ENCODE measurements around the gene MRPL17.

Gene MRPL17

DNA sequence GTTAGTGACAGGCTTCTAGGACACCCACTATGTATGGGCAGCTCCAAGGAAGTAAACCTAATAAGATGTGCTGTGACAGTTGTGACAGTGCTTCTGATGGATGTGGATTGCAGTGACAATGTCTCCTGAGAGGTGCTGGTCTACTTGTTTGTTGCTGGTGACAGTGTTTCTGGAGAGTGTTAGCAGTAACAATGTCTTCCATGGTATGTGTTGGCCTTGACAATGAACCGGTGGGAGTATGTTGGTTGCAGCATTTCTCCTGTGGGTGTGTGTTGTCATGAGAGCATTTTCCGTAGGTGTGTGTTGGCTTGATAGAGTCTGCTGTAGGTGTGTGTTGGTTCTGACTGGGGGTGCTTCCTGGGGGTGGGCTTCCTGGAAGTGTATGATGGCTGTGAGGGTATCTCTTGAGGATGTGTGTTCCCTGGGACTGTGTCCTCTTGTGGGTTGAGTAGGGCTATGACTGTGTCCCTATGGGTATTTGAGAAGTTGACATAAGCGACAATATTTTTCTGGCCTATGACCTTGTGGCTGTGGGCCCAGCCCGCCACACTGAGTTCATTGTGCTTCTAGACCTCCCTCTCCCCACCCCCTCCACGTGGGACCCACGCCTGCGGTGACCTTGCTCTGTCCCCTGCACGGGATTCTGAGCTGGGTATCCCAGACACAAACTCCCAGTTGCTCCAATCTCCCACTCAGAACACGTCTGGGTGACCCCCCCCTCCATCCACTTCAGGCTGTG is 28.7 kb downstream of the MRPL17 start:
- DNase-seq (ENCODE audit: low read depth) = no peak

DNA sequence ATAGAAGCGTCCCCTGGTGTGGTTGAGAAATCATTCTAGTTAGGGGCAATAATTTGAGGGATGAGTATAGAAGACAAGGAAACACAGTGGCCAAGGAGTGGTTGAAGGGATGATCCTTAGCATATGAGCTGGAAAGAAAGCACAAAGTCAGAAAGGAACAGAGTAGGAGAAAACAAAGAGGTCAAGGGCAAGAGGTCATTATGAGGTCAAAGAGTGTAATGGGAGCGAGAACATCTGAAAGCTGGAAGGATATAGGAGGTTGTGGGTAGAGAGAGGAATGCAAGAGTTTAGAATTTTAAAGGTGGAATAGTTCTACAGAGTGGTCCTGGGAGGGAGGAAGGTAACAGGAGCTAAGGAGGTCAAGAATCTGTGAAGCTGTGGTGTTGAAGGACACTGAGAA is 29.5 kb downstream of the MRPL17 start:
- no peak for DNase-seq (ENCODE audit: low read depth)

DNA sequence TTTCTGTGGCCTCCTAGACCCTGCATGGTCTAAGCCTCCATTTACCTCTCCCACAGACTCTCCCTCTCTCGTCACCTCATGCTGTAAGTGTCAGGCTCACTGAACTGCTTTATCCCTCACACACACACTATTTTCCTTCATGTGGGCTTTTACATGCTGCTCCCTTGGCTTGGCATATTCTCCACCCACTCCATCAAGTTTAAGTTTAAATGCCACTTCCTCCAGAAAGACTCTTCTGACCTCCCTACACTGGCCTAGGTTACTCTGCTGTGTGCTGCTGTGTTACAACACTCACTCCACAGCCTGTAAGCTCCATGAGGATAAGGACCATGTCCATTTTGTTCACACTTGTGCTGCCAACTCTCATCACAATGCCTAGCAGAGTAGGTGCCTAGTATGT is 30.0 kb downstream of the MRPL17 start:
- DNase-seq (ENCODE audit: low read depth) = no peak

DNA sequence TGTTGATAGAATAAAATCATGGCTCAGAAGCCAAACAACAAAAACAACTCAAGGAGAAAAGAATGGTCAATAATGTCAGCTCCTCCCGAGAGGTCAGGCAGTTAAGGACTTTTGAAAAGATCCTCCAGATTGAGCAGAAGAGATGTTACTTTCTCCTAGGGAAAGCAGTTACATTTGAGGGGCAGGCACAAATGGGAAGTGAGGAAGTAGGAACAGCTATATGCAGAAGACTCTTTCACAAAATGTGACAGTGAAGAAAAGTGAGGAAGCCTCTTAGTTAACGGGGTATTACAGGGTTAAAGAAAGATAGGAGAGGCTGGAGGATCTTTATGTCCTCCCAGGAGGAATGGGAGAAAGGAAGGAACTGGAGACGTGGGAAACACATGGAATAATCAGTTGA is 31.0 kb downstream of the MRPL17 start:
- no peak for DNase-seq (ENCODE audit: low read depth)

DNA sequence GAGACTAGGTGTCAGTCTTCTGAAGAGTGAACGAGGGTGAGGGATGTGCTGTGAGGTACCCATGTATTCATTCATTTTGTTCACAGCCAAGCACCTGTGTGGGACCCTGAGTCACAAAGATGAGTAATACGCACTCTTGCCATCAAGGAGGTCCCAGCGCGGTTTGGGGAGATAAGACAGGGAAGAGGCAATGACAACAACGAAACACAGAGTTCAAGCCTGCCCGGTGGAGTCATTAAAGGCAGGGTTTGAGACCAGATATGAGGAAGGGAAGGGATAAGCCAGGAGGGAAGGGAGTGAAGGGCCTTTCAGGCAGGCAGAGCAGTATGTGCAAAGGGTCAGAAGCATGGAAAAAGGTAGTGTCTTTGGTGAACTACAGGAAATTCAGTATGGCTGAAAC is 32.2 kb downstream of the MRPL17 start:
- no peak for DNase-seq (ENCODE audit: low read depth)

DNA sequence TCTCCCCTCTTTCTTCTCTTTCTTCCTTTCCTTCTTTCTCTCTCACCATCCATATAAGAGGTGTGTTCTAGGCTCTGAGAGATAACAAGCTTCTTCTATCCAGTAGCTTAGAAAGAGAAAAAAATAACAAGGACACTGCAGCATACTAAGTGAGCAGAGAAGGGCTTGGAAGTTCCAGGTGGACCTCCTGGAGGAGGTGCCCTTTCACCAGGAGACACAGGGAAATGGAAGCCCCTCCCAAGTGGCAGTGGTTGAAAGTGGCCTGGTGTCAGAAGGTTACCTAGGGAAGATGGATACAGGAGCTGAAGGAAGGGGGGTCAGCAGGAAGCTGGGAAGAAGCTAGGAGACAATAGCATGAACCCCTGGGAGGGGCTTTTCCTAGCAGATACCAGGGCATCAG is 33.0 kb downstream of the MRPL17 start:
- no peak for DNase-seq (ENCODE audit: low read depth)

DNA sequence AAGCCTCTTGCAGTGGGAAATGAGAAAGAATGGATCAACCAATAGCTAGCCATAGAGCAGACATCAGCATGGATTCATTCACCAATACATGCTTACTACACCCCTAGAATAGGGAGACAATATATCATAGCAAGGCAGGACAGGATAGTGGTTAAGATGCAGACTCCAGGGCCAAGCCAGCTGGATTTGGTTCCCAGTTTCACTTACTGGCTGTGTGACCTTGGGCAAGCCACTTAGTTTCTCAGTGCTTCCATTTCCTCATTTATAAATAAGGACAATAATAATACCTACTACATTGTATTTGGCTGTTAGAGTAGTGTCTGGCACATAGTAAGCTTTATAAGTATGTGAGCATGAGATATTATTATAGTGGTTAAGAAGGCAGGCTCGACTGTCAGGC is 34.6 kb downstream of the MRPL17 start:
- DNase-seq (ENCODE audit: low read depth) = no peak

DNA sequence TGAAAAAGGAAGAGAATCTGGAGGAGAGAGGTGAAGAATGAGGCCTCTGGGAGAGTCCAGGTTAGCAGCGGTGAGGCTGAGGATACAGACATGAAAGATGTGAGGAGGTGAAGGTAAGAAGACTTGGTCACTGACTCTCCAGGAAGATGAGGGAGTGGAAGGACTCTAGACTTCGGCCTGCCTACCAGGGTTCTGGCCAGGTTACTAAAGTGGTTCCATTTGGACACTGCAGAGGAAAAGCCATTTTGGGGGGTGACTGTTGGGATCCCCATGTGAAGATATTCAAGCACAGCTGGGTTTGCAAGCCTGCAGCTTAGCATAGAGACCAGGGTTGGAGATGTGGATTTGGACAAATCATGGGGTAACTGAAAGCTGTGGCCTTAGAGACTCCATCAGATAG is 35.3 kb downstream of the MRPL17 start:
- no peak for DNase-seq (ENCODE audit: low read depth)

DNA sequence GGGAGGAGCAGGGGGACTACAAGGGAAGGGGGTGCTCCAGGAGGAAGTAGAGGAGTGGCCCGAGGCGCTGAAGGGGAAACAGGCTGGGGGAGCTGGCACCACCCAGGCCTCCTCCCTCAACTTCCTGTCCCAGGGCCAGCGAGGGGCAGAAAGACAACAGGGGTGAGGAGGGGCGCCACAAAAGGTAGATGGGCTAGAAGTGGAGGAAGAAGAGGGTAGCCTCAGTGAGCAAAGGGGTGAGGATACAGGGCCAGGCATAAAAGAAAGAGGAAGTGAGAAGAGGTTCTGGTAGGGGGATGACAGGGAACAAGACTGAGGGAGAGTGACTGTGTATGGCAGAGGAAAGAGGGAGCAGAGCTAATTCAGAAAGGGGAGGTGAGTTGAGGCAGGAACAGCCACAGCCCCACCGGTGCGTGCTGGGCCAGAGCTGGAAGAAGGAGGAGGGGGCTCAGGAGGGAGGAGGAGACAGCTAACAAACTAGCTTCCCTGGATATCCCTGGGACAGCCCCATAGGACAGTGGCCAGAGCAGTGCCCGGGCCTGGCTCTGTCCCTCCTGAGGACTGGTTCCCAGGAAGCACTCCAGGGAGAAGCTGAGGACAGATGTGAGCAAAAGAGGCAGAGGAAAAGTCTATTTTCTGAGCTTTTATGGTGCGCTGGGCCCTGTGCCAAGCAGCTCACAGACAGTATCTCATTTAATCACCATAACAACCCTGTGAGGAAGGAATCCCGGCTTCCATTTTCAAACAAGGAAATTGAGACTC is 36.0 kb downstream of the MRPL17 start:
- DNase-seq (ENCODE audit: low read depth) = no peak

DNA sequence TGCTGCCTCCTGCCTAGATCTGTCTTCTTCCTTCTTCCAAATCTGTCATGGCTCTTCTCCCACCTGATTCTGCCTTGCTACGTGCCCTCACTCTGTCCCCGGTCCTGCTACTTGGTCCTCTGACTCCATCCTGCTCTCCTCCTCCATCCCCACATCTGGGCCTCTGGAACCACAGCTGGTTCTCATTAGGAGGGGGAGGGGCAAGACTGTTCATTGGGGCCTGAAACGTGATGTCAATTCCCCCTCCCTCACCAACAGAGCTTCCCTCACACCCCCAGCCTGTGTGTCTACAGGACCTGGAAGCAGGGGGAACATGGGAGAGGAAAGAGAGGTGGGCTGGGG is 36.6 kb downstream of the MRPL17 start:
- DNase-seq (ENCODE audit: low read depth) = no peak

DNA sequence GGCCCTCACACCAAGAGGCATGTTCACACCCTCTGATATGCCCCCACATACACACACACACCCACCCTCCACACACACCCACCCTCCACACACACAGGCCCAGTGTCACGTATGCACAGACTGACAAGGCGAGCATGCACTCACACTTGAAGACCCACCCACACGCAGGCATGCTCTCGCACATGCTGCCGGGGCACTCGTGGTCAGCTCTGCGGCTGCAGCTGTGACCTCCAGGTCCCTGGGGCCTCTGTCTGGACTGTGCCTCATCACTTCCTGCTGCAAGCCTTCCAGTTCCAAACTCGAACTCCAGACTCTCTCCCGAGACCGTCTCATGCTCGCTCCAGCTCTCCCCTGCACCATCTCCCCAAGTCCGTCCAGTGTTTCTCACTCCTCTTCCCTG is 37.1 kb downstream of the MRPL17 start:
- DNase-seq (ENCODE audit: low read depth) = no peak

DNA sequence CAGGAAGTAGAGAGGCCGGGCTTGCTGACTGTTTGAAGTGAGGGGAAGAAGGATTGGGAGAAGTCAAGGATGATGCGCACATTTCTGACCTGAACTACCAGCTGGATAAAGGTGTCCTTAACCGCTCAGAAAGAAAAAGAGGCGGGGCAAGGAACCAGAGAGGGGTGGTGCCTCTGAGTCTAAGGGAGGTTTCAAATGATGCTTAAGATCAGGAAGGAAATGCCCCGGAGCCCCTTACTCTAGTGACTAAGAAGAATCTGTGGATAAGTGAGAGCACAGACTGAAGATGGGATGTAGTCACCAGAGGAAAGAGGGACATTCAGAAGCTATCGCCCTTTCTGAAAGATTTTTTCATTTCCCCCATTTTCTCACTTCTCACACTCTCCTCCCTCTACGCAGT is 40.2 kb downstream of the MRPL17 start:
- no peak for DNase-seq (ENCODE audit: low read depth)

DNA sequence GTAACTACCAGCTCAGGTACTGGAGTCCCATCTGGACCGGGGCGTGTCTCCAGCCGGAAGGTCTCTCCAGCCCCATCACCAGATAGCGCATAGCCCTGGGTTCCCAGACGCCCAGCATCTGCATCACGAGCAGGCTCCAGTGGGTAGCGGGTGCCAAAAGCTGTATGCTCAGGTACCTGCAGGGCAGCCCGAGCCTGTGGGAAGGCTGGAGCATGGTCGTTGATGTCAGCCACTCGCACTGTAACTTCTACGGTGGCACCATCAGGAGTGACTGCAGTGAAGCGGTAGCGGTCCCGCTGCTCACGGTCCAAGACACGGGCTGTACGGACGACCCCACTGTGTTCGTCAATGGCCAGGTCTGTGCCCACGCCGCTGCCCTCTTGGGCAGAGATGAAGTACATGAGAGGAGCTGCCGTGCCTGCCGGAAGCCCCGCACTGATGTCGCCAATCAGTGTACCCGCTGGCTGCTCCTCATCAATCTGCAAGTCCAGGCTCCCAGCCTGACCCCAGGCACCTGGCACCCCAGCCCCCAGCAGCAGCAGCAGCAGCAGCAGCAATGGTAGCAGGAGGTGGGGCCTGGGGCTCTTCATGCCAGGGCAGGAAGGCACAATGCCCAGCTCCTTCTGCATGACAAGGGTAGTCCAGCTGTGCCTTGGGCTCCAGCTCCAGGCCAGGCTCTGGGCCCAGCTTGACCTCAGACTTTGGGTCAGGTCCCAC is 42.0 kb downstream of the MRPL17 start:
- DNase-seq (ENCODE audit: low read depth) = no peak

DNA sequence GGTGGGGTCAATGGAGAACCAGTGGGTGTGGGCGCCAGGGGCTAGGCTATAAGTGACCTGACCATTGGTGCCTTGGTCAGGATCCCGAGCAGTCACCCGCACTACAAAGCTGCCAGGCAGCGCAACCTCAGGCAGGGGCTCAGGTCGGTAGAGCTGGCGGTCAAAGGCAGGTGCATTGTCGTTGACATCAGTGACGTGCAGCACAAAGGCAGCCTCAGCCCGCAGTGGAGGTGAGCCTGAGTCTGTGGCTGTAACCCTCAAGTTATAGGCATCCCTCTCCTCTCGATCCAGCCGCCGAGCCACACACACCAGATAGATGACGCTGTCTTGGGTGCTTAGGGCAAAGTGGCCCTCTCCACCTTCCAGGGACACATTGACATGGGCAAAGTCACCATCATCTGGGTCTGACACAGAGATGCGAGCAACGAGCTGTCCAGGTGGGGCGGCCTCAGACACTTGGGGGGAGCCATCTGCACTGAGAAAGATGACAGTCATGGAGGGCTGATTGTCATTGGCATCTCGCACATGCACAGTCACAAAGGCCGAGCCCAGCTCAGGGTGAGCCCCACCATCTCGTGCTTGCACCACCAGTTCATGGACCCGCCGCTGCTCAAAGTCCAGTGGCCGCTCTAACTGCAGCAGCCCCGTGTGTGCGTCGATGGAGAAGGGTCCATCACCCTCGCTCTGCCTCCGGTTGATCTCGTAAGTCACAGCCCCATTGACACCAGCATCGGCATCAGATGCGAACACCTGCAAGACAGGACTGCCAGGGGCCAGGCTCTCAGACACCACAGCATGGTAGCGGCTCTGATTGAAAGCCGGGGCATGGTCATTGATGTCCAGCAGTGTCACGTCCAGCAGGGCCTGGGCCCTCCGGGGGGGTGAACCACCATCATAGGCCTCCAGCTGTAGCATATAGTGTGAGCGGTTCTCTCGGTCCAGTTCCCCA is 42.8 kb downstream of the MRPL17 start:
- no peak for DNase-seq (ENCODE audit: low read depth)

DNA sequence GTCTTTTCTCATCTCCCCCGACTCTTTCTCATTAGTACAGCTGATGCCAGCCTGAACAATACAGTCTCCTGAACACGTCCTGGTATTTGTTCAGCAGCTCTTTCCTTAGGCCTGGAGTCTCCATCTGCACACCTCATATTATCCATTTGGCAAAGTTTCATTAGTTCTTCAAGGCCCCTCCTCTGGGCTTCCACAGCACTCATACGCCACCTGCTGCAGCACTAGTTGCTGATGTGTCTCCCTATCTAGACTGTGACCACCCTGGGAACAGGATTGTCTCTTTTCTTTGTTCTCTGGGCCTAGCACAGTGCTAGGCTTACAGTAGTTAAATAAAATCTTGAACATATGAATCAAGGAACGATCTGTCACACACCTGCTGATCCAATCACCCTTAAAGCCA is 44.7 kb downstream of the MRPL17 start:
- no peak for DNase-seq (ENCODE audit: low read depth)

DNA sequence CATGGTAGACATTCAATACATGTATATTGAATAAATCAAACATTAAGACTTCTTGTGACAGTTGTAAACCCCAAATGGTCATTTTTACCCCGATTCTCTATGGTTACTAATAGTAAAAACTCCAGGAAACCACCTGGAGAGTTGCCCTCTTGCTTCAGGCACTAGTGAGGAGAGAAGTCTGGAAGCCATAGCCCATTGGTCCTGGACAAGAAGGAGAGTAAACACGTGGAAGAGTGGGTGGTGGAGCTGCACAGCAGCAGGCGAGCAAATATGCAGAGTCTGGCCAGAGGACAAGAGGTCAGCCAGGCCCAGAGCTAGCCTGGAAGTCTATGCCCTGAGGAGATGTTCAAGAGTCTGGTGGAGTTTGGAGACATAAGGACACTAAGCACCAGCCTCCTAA is 45.3 kb downstream of the MRPL17 start:
- no peak for DNase-seq (ENCODE audit: low read depth)

DNA sequence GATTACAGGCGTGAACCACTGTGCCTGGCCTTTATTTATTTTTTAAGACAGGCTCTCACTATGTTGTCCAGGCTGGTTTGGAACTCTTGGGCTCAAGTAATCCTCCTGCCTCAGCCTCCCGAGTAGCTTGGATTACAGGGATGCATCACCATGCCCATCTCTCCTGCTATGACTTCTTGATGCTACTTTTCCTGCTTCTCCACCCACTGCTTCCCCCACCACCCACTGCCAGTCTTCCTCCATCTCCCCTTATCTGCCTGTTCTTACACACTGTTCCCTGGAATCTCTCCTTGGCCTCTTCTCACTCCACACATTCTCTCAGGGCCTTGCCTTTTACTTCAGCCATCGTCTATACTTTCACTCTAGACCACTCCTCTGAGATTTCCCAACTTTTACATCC is 46.7 kb downstream of the MRPL17 start:
- DNase-seq (ENCODE audit: low read depth) = no peak

DNA sequence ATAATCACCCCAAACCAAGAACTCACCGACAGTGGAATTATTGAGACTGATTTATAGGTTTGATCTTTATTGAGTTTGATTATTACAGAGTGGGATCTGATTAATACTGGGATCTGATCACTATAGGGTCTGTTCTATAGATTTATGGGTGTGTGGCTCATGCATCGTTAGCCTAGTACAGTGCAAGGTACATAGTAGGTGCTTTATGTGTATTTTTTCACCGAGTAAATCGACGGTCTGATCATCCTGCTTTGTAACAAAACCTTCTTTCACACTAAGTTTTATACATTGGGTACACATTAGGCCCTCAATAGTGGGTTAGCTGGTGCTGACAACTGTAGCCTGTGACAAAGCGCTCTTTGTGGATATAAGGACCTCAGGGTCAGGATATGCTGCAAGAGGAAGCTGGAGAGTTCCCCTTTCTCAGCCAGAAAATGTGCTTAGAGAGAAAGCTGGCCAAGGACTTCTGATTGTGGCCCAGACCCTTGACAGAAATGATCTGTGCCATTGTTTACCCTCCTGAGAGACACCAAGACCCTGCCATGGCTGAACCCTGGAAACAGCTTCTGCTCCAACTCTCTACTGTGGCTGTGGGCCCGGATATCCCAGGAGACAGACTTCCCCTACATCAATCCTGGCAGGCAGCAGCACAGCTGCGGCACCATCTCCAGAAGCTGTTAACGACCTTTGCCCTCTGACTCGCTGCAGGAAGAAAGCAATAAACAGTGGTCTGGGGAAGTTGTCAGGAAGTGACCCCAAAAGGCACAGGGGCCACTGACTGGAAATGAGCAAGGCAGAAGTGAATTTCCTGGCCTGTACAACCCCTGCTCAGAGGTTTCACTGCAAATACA is 47.8 kb downstream of the MRPL17 start:
- DNase-seq (ENCODE audit: low read depth) = no peak

DNA sequence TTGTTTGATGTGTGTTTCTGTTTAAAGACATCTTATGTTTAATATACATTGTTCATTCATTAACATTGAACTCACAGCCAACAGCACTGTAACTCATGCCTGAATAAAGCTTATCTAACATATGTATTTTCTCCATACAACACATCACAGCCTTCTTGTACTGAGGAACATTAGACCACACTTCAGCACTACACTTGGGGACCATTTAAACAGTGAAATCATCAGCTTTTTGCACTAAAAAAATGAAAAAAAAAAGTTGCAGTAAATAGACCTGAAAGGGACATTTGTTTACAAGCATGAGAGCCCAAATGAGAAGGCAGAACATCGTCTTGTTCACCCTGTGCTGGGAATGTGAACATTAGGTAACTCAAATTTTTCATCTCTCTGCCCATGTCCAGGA is 48.6 kb downstream of the MRPL17 start:
- no peak for DNase-seq (ENCODE audit: low read depth)

DNA sequence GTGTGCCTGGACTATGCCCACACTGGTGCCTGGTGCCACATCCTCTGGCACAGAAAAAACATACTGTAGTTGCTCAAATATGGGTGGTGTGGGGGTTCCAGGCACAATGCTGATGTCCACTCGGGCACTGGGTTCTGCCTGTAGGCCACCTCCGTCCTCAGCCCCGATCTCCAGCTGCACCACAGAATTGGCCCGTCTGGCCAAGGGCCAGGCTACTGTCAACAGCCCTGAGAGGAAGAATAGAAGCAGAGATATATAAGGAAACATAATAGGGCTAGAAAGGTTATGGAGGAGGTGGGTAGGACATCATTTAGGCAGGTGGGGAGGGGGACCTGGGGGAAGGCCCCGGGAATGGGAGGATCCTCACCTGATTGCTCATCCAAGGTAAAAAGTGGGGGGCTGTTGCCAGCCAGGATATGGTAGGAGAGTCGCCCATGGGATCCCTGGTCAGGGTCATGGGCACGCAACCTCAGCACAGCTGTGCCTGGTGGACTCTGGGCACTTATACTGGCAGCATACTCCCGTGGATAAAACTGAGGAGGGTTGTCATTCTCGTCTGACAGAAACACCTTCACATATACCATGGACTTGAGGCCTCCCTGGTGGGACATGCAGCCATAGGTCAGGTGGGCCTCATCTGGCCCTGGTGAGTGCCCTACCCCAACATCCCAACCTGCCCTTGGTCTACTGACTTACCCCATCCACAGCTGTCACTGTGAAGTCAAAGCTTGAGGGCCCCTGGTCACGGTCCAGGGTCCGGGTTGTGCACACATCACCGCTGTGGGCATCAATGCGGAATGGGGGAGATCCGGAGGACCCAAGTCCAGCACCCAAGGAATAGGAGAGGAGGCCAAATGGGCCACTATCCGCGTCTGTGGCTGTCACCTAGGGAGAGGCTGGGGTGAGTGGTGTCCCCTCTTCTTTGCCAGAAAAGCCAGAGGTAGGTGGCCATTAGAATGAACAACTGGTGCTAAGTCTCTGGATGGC is 49.4 kb downstream of the MRPL17 start:
- no peak for DNase-seq (ENCODE audit: low read depth)
